Skeletal muscle satellite cell (primary cell): ENCODE measurements around the gene RNF207.

ENCODE experiments used
- H3K27me3 ChIP-seq: 2 replicates; pipeline ENCODE4 v1.7.0; 2013; ENCODE audit warnings: low read length; ENCODE audit not compliant: control insufficient read depth, insufficient read depth
- H3K36me3 ChIP-seq: 2 replicates; pipeline ENCODE4 v1.7.0; 2013; ENCODE audit warnings: mild to moderate bottlenecking, control low read depth, low read length; ENCODE audit not compliant: insufficient read depth
- H3K4me1 ChIP-seq: 2 replicates; pipeline ENCODE4 v1.7.0; 2013; ENCODE audit warnings: low read length; ENCODE audit not compliant: control insufficient read depth, insufficient read depth
- H3K4me2 ChIP-seq: 2 replicates; pipeline ENCODE4 v1.7.0; 2013; ENCODE audit warnings: mild to moderate bottlenecking, low read length
- H3K4me3 ChIP-seq: 2 replicates; pipeline ENCODE4 v1.7.0; 2013; ENCODE audit warnings: low read length
- H3K9ac ChIP-seq: 2 replicates; pipeline ENCODE4 v1.7.0; 2013; ENCODE audit warnings: mild to moderate bottlenecking, low read depth, low read length, moderate library complexity
- H3K9me3 ChIP-seq: replicated peaks from 2 replicates; pipeline ENCODE4 v1.7.0; 2013; ENCODE audit warnings: mild to moderate bottlenecking, control low read depth, low read length

Gene RNF207

GRCh38 chr1:6166221-6166620 is 39.7 kb upstream of the RNF207 start:
- Histone ChIP-seq H3K9ac (no peak overlapping the region), H3K36me3 (no peaks in the 10 kb centered on the region), H3K27me3 (peaks cover 70% of the 10 kb centered on the region)

DNA sequence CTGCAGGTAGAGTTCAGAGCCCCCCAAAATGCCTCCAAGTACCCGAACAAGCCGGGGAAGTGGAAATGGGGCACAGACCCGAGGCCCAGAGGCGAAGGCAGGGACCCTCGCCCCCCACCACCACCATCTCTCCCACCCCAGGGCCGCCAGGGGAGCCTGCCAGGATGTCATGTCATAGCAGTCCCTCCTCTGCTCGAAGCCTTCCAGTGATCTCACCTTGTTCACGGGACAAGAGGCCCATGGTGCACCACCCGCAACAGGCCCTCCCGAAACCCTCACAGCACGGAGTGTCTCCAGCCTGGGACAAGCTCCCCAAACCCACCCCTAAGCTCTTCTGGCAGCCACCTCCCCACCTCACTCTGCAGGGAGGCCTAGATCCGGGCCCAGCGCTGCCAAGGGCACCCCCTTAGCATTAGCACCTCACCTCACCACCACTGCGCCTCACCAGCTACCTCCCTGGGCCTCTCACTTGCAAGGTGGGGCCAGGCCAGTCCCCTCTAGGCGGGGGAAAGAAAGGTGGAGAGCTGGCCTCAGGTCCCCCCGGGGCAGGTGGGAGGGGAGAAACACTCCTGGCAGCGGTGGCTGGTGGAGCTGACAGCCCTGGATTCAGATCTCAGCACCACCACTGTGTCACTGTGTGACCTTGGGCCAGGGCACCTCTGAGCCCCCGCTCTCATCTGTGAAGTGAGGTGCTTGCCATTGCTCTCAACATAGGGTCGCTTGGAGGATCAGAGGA is 39.1 kb upstream of the RNF207 start:
- H3K36me3 ChIP-seq = no peaks in the 10 kb centered on the region
- no peak overlapping the region for H3K9ac ChIP-seq
- H3K4me3 ChIP-seq = no peak overlapping the region
- no peaks in the 10 kb centered on the region for H3K9me3 ChIP-seq
- H3K4me2 ChIP-seq = no peak overlapping the region
- H3K27me3 ChIP-seq = peaks cover 68% of the 10 kb centered on the region
- peaks cover 11% of the 10 kb centered on the region for H3K4me1 ChIP-seq

More at GRCh38 chr1:6166221-6166620, 39.7 kb upstream of the RNF207 start:
- Histone ChIP-seq H3K9me3 (no peaks in the 10 kb centered on the region), H3K4me1 (peaks cover 8% of the 10 kb centered on the region), H3K4me3 (no peak overlapping the region), H3K4me2 (no peak overlapping the region)

GRCh38 chr1:6167391-6168303 is 38.3 kb upstream of the RNF207 start:
- H3K9ac ChIP-seq = no peak overlapping the region
- H3K4me3 ChIP-seq = no peak overlapping the region
- no peaks in the 10 kb centered on the region for H3K36me3 ChIP-seq
- H3K9me3 ChIP-seq = no peaks in the 10 kb centered on the region
- peaks cover 11% of the 10 kb centered on the region for H3K4me1 ChIP-seq
- no peak overlapping the region for H3K4me2 ChIP-seq
- peaks cover 62% of the 10 kb centered on the region for H3K27me3 ChIP-seq

DNA sequence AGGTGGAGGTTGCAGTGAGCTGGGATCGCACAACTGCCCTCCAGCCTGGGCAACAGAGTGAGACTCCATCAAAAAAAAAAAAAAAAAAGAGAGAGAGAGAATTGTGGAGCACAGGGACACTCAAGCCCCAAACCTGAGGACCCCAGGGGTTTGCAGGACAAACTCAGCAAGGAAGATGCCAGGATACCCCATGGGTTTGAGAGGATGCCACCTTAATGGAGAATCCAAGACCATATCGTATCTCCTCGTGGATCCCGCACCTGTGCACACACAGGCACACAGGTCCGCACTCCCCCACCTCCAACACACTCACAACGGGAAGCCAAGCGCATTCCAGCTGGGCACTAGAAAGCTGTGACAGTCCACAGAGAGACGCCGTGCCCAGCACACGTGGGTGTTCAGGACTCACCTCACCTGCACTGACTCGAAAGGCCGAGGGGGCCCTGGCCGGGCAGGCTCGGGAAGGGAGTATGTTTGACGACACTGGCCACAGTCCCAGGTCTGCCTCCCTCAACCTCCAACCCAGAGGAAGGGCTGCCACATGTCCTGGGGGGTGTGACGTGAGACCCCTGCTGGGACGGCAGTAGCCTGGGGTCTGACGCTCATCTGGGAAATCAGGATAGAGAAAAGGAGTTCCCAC is 36.9 kb upstream of the RNF207 start:
- Histone ChIP-seq H3K9ac (no peak overlapping the region), H3K4me3 (no peak overlapping the region), H3K9me3 (no peaks in the 10 kb centered on the region), H3K4me1 (peaks cover 11% of the 10 kb centered on the region), H3K36me3 (no peaks in the 10 kb centered on the region), H3K27me3 (peaks cover 50% of the 10 kb centered on the region), H3K4me2 (no peak overlapping the region)

DNA sequence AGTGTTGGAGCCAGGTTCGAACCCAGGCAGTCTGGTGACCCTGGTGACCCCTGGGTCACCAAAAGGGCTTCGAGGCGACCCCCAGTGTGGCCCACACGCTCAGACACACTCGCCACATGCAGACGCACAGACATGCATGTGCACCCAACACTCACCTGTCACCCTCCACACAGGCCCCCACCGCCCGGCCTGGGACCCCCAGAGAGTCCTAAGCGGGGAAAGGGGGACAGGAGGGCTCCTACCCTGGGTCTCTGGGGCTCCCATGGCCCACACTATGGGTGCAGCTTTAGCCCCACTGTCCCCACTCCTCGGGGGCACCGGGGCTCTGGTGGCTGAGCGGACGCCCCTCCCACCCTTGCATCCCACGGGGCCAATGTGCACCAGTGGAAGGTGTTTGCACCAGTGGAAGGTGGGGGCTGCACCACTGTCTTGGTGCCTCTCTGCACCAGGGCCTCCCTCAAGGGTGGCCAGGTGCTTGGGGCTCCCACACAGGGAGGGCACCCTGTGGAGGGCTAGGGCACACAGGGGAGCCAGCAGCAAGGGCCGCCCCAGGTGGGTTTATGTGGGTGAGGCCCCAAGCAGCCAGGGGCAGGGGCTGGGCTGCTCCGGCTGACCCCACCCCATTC is 35.7 kb upstream of the RNF207 start:
- Histone ChIP-seq H3K4me3 (no peak overlapping the region), H3K9ac (no peak overlapping the region), H3K4me2 (no peak overlapping the region), H3K36me3 (no peaks in the 10 kb centered on the region), H3K4me1 (peaks cover 11% of the 10 kb centered on the region), H3K27me3 (peaks cover 45% of the 10 kb centered on the region), H3K9me3 (no peaks in the 10 kb centered on the region)

GRCh38 chr1:6170742-6171201 is 35.1 kb upstream of the RNF207 start:
- peak overlapping the region; percentile 7 for H3K4me2 ChIP-seq
- H3K4me1 ChIP-seq = peaks cover 11% of the 10 kb centered on the region
- H3K9me3 ChIP-seq = no peaks in the 10 kb centered on the region
- H3K36me3 ChIP-seq = no peaks in the 10 kb centered on the region
- no peak overlapping the region for H3K9ac ChIP-seq
- H3K4me3 ChIP-seq = no peak overlapping the region
- peaks cover 43% of the 10 kb centered on the region for H3K27me3 ChIP-seq

- Histone ChIP-seq H3K36me3 (no peaks in the 10 kb centered on the region), H3K9me3 (no peaks in the 10 kb centered on the region), H3K9ac (no peak overlapping the region), H3K4me3 (no peak overlapping the region), H3K4me1 (peaks cover 11% of the 10 kb centered on the region), H3K4me2 (no peak overlapping the region), H3K27me3 (peaks cover 43% of the 10 kb centered on the region)
Measured at GRCh38 chr1:6171548-6172124, 34.3 kb upstream of the RNF207 start.

GRCh38 chr1:6172549-6172948 is 33.4 kb upstream of the RNF207 start:
- H3K4me2 ChIP-seq = no peak overlapping the region
- H3K9ac ChIP-seq = no peak overlapping the region
- peaks cover 11% of the 10 kb centered on the region for H3K4me1 ChIP-seq
- H3K36me3 ChIP-seq = no peaks in the 10 kb centered on the region
- H3K27me3 ChIP-seq = peaks cover 43% of the 10 kb centered on the region
- H3K4me3 ChIP-seq = no peak overlapping the region
- H3K9me3 ChIP-seq = no peaks in the 10 kb centered on the region

- no peak overlapping the region for H3K4me3 ChIP-seq
- no peak overlapping the region for H3K9ac ChIP-seq
- H3K27me3 ChIP-seq = peaks cover 50% of the 10 kb centered on the region
- H3K36me3 ChIP-seq = no peaks in the 10 kb centered on the region
- no peak overlapping the region for H3K4me2 ChIP-seq
- peaks cover 17% of the 10 kb centered on the region for H3K4me1 ChIP-seq
- H3K9me3 ChIP-seq = no peaks in the 10 kb centered on the region
Measured at GRCh38 chr1:6174621-6175410, 31.1 kb upstream of the RNF207 start.

DNA sequence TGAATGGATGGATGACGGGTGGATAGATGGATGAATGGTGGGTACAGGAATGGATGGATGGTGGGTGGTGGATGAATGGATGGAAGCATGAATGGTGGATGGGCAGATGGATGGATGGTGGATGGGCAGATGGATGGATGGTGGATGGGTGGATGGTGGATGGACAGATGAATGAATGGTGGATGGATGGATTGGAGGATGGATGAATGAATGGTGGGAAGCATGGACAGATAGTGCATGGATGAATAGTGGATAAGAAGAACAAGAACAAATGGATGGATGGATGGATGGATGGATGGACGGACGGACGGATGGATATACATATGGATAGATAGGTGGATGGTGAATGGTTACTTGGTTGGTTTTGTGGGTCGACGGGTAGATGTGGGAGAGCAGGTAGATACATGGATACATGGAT is 30.5 kb upstream of the RNF207 start:
- Histone ChIP-seq H3K36me3 (no peaks in the 10 kb centered on the region), H3K9ac (no peak overlapping the region), H3K4me2 (no peak overlapping the region), H3K4me1 (peaks cover 17% of the 10 kb centered on the region), H3K4me3 (no peak overlapping the region), H3K27me3 (peaks cover 50% of the 10 kb centered on the region), H3K9me3 (no peaks in the 10 kb centered on the region)
